OCI-LY1 (cell line): ENCODE results near the gene A2M.

Source experiments
- H2AFZ ChIP-seq: fragments of 200-600 bp; sonication (generic), shearing (Covaris generic); 2 replicates; pipeline ENCODE4 v1.6.0; 2014; ENCODE audit warnings: antibody characterized with exemption, mild to moderate bottlenecking, low read length
- H3F3A ChIP-seq: fragments of 200-600 bp; sonication (generic), shearing (Covaris generic); 2 replicates; pipeline ENCODE4 v1.6.0; 2014; ENCODE audit warnings: mild to moderate bottlenecking, antibody characterized with exemption, low read length, moderate library complexity; ENCODE audit not compliant: insufficient read depth
- H3K27ac ChIP-seq: fragments of 200-600 bp; sonication (generic); 2 replicates; pipeline ENCODE4 v1.5.1; 2014; ENCODE audit warnings: low read length, mixed run types, mild to moderate bottlenecking, low read depth; ENCODE audit not compliant: poor library complexity, severe bottlenecking
- H3K27me3 ChIP-seq: fragments of 200-600 bp; sonication (generic); 2 replicates; pipeline ENCODE4 v1.6.0; 2014; ENCODE audit warnings: antibody characterized with exemption, mild to moderate bottlenecking, low read length, moderate library complexity; ENCODE audit not compliant: insufficient read depth
- H3K36me3 ChIP-seq: fragments of 200-600 bp; sonication (generic); 2 replicates; pipeline ENCODE4 v1.6.1; 2014; ENCODE audit warnings: mild to moderate bottlenecking, antibody characterized with exemption, low read length, moderate library complexity, mixed read lengths; ENCODE audit not compliant: insufficient read depth
- H3K4me1 ChIP-seq: fragments of 200-600 bp; sonication (generic); 2 replicates; pipeline ENCODE4 v1.5.1; 2014; ENCODE audit warnings: mild to moderate bottlenecking, low read length, moderate library complexity; ENCODE audit not compliant: insufficient read depth, severe bottlenecking
- H3K4me2 ChIP-seq: fragments of 200-600 bp; sonication (generic), shearing (Covaris generic); 2 replicates; pipeline ENCODE4 v1.6.1; 2014; ENCODE audit warnings: low read length
- H3K4me3 ChIP-seq: fragments of 200-600 bp; sonication (generic); 2 replicates; pipeline ENCODE4 v1.5.1; 2014; ENCODE audit warnings: low read length, low read depth, mild to moderate bottlenecking, mixed read lengths; ENCODE audit not compliant: poor library complexity, severe bottlenecking
- H3K79me2 ChIP-seq: fragments of 200-600 bp; shearing (Covaris generic); 2 replicates; pipeline ENCODE4 v1.6.1; 2016; ENCODE audit warnings: mixed run types, low read length, mixed read lengths; ENCODE audit not compliant: insufficient read depth
- H3K9ac ChIP-seq: fragments of 200-600 bp; sonication (generic), shearing (Covaris generic); 2 replicates; pipeline ENCODE4 v1.6.1; 2014; ENCODE audit warnings: mild to moderate bottlenecking, low read length, mixed read lengths
- H3K9me2 ChIP-seq: fragments of 200-600 bp; sonication (generic), shearing (Covaris generic); 2 replicates; pipeline ENCODE4 v1.6.1; 2014; ENCODE audit warnings: low read depth, mild to moderate bottlenecking, low read length, mixed read lengths
- H3K9me3 ChIP-seq: fragments of 200-600 bp; shearing (Covaris generic); 2 replicates; pipeline ENCODE4 v1.6.1; 2014; ENCODE audit warnings: low read length, mixed read lengths
- H4K20me1 ChIP-seq: fragments of 200-600 bp; sonication (generic), shearing (Covaris generic); 2 replicates; pipeline ENCODE4 v1.6.0; 2016; ENCODE audit warnings: mild to moderate bottlenecking, low read length; ENCODE audit not compliant: insufficient read depth
- CTCF ChIP-seq: fragments of 200-600 bp; sonication (generic), shearing (Covaris generic); IDR thresholded peaks from 2 replicates; pipeline ENCODE4 v1.5.1; 2017; ENCODE audit warnings: mild to moderate bottlenecking, antibody characterized with exemption, low read length, moderate library complexity, mixed read lengths
- EZH2 ChIP-seq: fragments of 200-600 bp; sonication (generic), shearing (Covaris generic); IDR thresholded peaks from 2 replicates; pipeline ENCODE4 v1.8.0; 2017; ENCODE audit warnings: borderline replicate concordance, mixed run types, mild to moderate bottlenecking, antibody characterized with exemption, low read length, moderate library complexity, mixed read lengths

The A2M gene

GRCh38 chr12:9099552-9100190 is 16.0 kb downstream of the A2M start:
- Histone ChIP-seq H3K36me3 (no peaks in the 10 kb centered on the region), H3K4me3 (no peak overlapping the region), H2AFZ (no peak overlapping the region)

GRCh38 chr12:9098463-9099026 is 17.2 kb downstream of the A2M start:
- no peaks in the 10 kb centered on the region for H3K36me3 ChIP-seq
- H3F3A ChIP-seq = no peaks in the 10 kb centered on the region

More at GRCh38 chr12:9099552-9100190, 16.0 kb downstream of the A2M start:
- Histone ChIP-seq H3K4me2 (no peak overlapping the region), H4K20me1 (no peaks in the 10 kb centered on the region), H3K27ac (no peak overlapping the region), H3K9me3 (no peaks in the 10 kb centered on the region), H3K79me2 (no peaks in the 10 kb centered on the region), H3F3A (no peaks in the 10 kb centered on the region), H3K9ac (no peak overlapping the region), H3K9me2 (no peaks in the 10 kb centered on the region), H3K4me1 (no peaks in the 10 kb centered on the region), H3K27me3 (no peaks in the 10 kb centered on the region)
- TF ChIP-seq CTCF (no peak), EZH2 (no peak)

GRCh38 chr12:9098115-9098452 is 17.6 kb downstream of the A2M start:
- H3K79me2 ChIP-seq = no peaks in the 10 kb centered on the region
- H3K9me2 ChIP-seq = no peaks in the 10 kb centered on the region
- H3K27me3 ChIP-seq = no peaks in the 10 kb centered on the region
- no peaks in the 10 kb centered on the region for H3K4me1 ChIP-seq
- H3K4me2 ChIP-seq = no peak overlapping the region
- no peak overlapping the region for H3K9ac ChIP-seq
- no peaks in the 10 kb centered on the region for H3K36me3 ChIP-seq
- no peak overlapping the region for H3K4me3 ChIP-seq
- no peak overlapping the region for H2AFZ ChIP-seq
- no peak for TF ChIP-seq CTCF
- H3K27ac ChIP-seq = no peak overlapping the region
- no peaks in the 10 kb centered on the region for H3F3A ChIP-seq
- no peaks in the 10 kb centered on the region for H4K20me1 ChIP-seq
- no peaks in the 10 kb centered on the region for H3K9me3 ChIP-seq

More at GRCh38 chr12:9098463-9099026, 17.2 kb downstream of the A2M start:
- Histone ChIP-seq H3K27me3 (no peaks in the 10 kb centered on the region), H3K9me3 (no peaks in the 10 kb centered on the region), H3K9ac (no peak overlapping the region), H2AFZ (no peak overlapping the region), H3K9me2 (no peaks in the 10 kb centered on the region), H3K27ac (no peak overlapping the region), H3K4me1 (no peaks in the 10 kb centered on the region), H3K79me2 (no peaks in the 10 kb centered on the region), H3K4me2 (no peak overlapping the region), H4K20me1 (no peaks in the 10 kb centered on the region), H3K4me3 (no peak overlapping the region)
- TF ChIP-seq CTCF (no peak), EZH2 (no peak)
